PC-9 (cell line): ENCODE measurements around the gene ZBTB11. TPM values are rescaled to one million over a fixed set of nuclear protein-coding genes. Genes with fewer than 3 reads are reported as not detected.

Source experiments
- BruUV-seq: library from RNA; stranded (reverse); fragments of 400-500 nt; replicated peaks from 2 replicates; lab custom pipeline; 2021; lab: Mats Ljungman, UMichigan
- CTCF ChIA-PET: fragments of 300-600 bp; sonication (Branson Sonifier 250); formaldehyde crosslinking; loops from one replicate; lab custom pipeline; 2022; ENCODE audit warnings: antibody characterized with exemption; lab: Charles Lee
- POLR2A ChIA-PET: fragments of 300-600 bp; sonication (Branson Sonifier 250); formaldehyde crosslinking; loops from one replicate; lab custom pipeline; 2022; ENCODE audit warnings: antibody characterized with exemption; ENCODE audit not compliant: unreplicated experiment; lab: Charles Lee
- DNase-seq, 2 experiments: peaks; one replicate each; pipeline versions ENCODE4 v3.0.0 to v3.0.0-alpha.2; 2015 to 2022; ENCODE audit warnings: mixed read lengths in 1 of 2
- H2AFZ ChIP-seq: fragments of 200-600 bp; sonication (generic); 2 replicates; pipeline ENCODE4 v1.8.1; 2017; ENCODE audit warnings: antibody characterized with exemption
- H3F3A ChIP-seq: fragments of 200-600 bp; sonication (generic); 2 replicates; pipeline ENCODE4 v1.8.1; 2017; ENCODE audit warnings: antibody characterized with exemption, mild to moderate bottlenecking, low read depth; ENCODE audit not compliant: insufficient read depth
- H3K27ac ChIP-seq: fragments of 200-600 bp; sonication (generic); 2 replicates; pipeline ENCODE4 v1.6.1; 2016; ENCODE audit warnings: mixed run types
- H3K27me3 ChIP-seq: fragments of 200-600 bp; sonication (generic); 2 replicates; pipeline ENCODE4 v1.6.1; 2016; ENCODE audit warnings: low read depth, mixed run types; ENCODE audit not compliant: insufficient read depth
- H3K36me3 ChIP-seq: fragments of 200-600 bp; sonication (generic); 2 replicates; pipeline ENCODE4 v1.6.1; 2016; ENCODE audit warnings: low read depth, mixed run types
- H3K4me1 ChIP-seq: fragments of 200-600 bp; sonication (generic); replicated peaks from 2 replicates; pipeline ENCODE4 v1.6.1; 2016; ENCODE audit warnings: mixed run types; ENCODE audit not compliant: insufficient read depth
- H3K4me2 ChIP-seq: fragments of 200-600 bp; sonication (generic); 2 replicates; pipeline ENCODE4 v1.6.1; 2017; ENCODE audit warnings: mixed run types
- H3K4me3 ChIP-seq: fragments of 200-600 bp; sonication (generic); 2 replicates; pipeline ENCODE4 v1.6.1; 2016; ENCODE audit warnings: mixed run types
- H3K79me2 ChIP-seq: fragments of 200-600 bp; sonication (generic); 2 replicates; pipeline ENCODE4 v1.6.1; 2017; ENCODE audit warnings: low read depth, mixed run types
- H3K9me2 ChIP-seq: fragments of 200-600 bp; sonication (generic); 2 replicates; pipeline ENCODE4 v1.8.1; 2017; ENCODE audit warnings: mild to moderate bottlenecking; ENCODE audit not compliant: insufficient read depth
- H3K9me3 ChIP-seq: fragments of 200-600 bp; sonication (generic); 2 replicates; pipeline ENCODE4 v1.8.1; 2016; ENCODE audit warnings: low read depth; ENCODE audit not compliant: insufficient read depth
- H4K20me1 ChIP-seq: fragments of 200-600 bp; sonication (generic); 2 replicates; pipeline ENCODE4 v1.8.1; 2017; ENCODE audit not compliant: insufficient read depth
- EZH2 ChIP-seq: fragments of 200-600 bp; sonication (generic); IDR thresholded peaks from 2 replicates; pipeline ENCODE4 v1.8.0; 2017; ENCODE audit warnings: antibody characterized with exemption, low read depth
- intact Hi-C: fragments of 100-400 bp; cut with micrococcal nuclease; formaldehyde crosslinking; loops from one replicate; pipeline ENCODE4 v1.10.0; 2022; ENCODE audit not compliant: unreplicated experiment
- total RNA-seq: library from RNA; stranded (reverse); gene quantifications from 2 replicates; pipeline ENCODE4 v1.2.3, GENCODE V29; 2021
- TF ChIP-seq, protein P1 (sequence below): fragments of 200-600 bp; sonication (generic); conservative IDR thresholded peaks from 2 replicates; pipeline ENCODE4 v1.6.1; 2017; ENCODE audit warnings: mixed run types, antibody characterized with exemption, mild to moderate bottlenecking, moderate library complexity

Gene ZBTB11
- total RNA-seq, 1 experiment from 2014 or later, result 22.1 TPM

DNA sequence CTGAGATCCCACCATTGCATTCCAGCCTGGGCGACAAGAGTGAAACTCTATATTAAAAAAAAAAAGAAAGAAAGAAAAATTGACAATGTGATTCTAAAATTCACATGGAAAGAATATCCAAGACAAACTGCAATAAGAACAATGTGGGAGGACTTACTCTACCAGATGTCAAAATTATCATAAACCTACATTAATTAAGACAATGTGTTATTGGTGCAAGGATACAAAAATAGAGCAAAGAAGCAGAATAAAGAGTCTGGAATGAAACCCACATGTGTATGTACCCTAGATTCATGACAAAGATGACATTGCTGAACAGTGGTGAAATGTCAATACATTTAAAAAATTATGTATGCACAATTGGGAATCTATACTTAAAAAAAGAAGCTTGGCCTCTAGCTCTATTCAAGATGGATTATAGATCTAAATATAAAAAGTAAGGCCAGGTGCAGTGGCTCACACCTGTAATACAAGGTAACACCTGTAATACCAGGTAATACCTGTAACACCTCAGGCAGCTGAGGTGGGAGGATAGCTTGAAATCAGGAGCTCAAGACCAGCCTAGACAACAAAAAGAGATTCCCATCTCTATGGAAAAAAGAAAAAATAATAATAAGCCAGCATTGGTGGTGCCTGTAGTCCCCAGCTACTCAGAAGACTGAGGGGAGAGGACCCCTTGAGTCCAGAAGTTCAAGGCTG lies 45.7 kb downstream of the ZBTB11 start:
- no peaks in the 10 kb centered on the region for H3K9me2 ChIP-seq
- no peaks in the 10 kb centered on the region for H3K4me1 ChIP-seq
- intact Hi-C loops, result no loop called here
- no peak overlapping the region for H3K4me3 ChIP-seq
- BruUV-seq, result no TSS peak
- H3K79me2 ChIP-seq, result no peaks in the 10 kb centered on the region
- no peak overlapping the region for H3K4me2 ChIP-seq
- TF ChIP-seq EZH2, result no peak
- TF ChIP-seq, protein P1, sequence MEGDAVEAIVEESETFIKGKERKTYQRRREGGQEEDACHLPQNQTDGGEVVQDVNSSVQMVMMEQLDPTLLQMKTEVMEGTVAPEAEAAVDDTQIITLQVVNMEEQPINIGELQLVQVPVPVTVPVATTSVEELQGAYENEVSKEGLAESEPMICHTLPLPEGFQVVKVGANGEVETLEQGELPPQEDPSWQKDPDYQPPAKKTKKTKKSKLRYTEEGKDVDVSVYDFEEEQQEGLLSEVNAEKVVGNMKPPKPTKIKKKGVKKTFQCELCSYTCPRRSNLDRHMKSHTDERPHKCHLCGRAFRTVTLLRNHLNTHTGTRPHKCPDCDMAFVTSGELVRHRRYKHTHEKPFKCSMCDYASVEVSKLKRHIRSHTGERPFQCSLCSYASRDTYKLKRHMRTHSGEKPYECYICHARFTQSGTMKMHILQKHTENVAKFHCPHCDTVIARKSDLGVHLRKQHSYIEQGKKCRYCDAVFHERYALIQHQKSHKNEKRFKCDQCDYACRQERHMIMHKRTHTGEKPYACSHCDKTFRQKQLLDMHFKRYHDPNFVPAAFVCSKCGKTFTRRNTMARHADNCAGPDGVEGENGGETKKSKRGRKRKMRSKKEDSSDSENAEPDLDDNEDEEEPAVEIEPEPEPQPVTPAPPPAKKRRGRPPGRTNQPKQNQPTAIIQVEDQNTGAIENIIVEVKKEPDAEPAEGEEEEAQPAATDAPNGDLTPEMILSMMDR, result no peak
- H3F3A ChIP-seq, result no peaks in the 10 kb centered on the region
- CTCF ChIA-PET, result no interaction called here
- no peaks in the 10 kb centered on the region for H3K36me3 ChIP-seq
- no peak for DNase-seq
- no peak overlapping the region for H3K27ac ChIP-seq
- no peak overlapping the region for H2AFZ ChIP-seq
- no peaks in the 10 kb centered on the region for H3K27me3 ChIP-seq
- H4K20me1 ChIP-seq, result no peaks in the 10 kb centered on the region
- POLR2A ChIA-PET, result interaction anchor here (0.6 kb wide), 1 partner anchor 74 kb away, joined by 5 read pairs; no protein-coding TSS in a partner anchor
- no peaks in the 10 kb centered on the region for H3K9me3 ChIP-seq

DNA sequence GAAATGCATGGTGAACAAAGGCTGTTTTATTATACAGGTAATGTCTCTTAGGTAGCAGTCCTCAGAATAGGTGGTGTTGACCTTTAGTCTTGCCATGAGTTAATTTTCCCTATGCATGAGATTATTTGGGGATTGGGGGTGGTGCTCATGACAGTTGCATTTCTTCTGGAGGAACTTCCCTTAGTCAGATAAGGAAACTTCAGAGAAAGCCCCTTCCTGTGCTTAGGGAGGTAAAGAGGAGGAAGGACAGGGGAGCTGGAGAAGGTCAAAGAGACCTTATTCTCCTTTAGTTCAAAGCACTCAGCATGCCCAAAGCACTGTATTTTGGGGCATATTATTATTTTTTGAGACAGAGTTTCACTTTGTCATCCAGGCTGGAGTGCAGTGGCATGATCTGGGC lies 47.7 kb downstream of the ZBTB11 start:
- Histone ChIP-seq H3K27ac (no peak overlapping the region), H3F3A (no peaks in the 10 kb centered on the region), H3K36me3 (no peaks in the 10 kb centered on the region), H3K4me3 (no peak overlapping the region), H2AFZ (no peak overlapping the region), H3K9me2 (no peaks in the 10 kb centered on the region), H3K9me3 (no peaks in the 10 kb centered on the region), H3K4me1 (no peaks in the 10 kb centered on the region), H3K4me2 (no peak overlapping the region), H3K27me3 (no peaks in the 10 kb centered on the region), H4K20me1 (no peaks in the 10 kb centered on the region), H3K79me2 (no peaks in the 10 kb centered on the region)
- no TSS peak for BruUV-seq
- DNase-seq, result no peak
- intact Hi-C loops, result no loop called here
- no peak for TF ChIP-seq EZH2
- TF ChIP-seq, protein P1, result no peak
- CTCF ChIA-PET, result no interaction called here
- POLR2A ChIA-PET, result no interaction called here

DNA sequence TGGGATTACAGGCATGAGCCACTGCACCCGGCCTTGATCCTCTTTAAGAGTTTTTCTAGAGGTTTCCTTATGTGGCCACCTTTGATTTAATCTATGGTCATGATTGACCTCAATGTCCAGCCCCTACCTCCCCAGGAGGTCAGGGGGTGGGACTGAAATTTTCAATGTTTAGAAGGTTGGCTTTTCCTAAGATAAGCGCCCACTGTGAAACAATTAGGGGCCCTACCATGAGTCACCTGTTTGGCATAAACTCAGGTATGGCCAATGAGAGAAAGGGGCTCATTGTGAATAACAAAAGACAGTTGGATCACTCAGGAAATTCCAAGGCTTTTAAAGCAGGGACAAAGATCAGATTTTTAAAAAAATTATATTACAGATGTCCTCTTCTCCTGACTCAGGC lies 51.1 kb downstream of the ZBTB11 start:
- H3K4me3 ChIP-seq, result no peak overlapping the region
- H3K27me3 ChIP-seq, result no peaks in the 10 kb centered on the region
- intact Hi-C loops, result no loop called here
- TF ChIP-seq, protein P1, result no peak
- no peak for TF ChIP-seq EZH2
- no peaks in the 10 kb centered on the region for H3F3A ChIP-seq
- no peaks in the 10 kb centered on the region for H4K20me1 ChIP-seq
- no peaks in the 10 kb centered on the region for H3K4me1 ChIP-seq
- no peaks in the 10 kb centered on the region for H3K9me3 ChIP-seq
- no peaks in the 10 kb centered on the region for H3K79me2 ChIP-seq
- H3K9me2 ChIP-seq, result no peaks in the 10 kb centered on the region
- no TSS peak for BruUV-seq
- DNase-seq, result no peak
- POLR2A ChIA-PET, result no interaction called here
- no peaks in the 10 kb centered on the region for H3K36me3 ChIP-seq
- H3K4me2 ChIP-seq, result no peak overlapping the region
- no peak overlapping the region for H2AFZ ChIP-seq
- CTCF ChIA-PET, result no interaction called here
- no peak overlapping the region for H3K27ac ChIP-seq
